ENCODE data around the gene KASH5.

DNA sequence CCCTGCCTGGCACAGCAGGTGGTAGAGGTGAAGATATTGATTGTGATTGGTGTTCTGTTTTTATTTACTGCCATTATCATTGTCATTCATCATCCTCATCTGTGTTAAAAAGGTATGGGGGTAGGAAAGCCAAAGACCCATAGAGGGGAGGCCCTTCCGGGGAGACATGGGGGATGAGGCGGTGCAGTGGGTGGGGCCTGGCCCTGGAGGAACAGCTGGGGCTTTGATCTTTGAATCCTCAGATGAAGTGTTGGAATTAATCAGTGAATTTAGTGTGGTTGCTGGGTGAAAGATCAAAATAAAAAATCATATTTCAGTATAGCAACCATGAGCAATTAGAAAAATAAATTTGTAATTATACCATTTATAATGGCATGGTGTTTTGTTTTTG lies 27.8 kb downstream of the KASH5 start:
- no peak for TF ChIP-seq GABPA (IDR thresholded peaks at IDR 0.05 in 1 of 2, conservative IDR thresholded peaks at IDR 0.05 in 1 of 2)
- TF ChIP-seq, protein P1, sequence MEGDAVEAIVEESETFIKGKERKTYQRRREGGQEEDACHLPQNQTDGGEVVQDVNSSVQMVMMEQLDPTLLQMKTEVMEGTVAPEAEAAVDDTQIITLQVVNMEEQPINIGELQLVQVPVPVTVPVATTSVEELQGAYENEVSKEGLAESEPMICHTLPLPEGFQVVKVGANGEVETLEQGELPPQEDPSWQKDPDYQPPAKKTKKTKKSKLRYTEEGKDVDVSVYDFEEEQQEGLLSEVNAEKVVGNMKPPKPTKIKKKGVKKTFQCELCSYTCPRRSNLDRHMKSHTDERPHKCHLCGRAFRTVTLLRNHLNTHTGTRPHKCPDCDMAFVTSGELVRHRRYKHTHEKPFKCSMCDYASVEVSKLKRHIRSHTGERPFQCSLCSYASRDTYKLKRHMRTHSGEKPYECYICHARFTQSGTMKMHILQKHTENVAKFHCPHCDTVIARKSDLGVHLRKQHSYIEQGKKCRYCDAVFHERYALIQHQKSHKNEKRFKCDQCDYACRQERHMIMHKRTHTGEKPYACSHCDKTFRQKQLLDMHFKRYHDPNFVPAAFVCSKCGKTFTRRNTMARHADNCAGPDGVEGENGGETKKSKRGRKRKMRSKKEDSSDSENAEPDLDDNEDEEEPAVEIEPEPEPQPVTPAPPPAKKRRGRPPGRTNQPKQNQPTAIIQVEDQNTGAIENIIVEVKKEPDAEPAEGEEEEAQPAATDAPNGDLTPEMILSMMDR (IDR thresholded peaks at IDR 0.05; ENCODE audit: low read depth, low read length, missing input control), result no peak
